HCT116 (cell line): ENCODE results near the gene XPC. TPM values are rescaled to one million over a fixed set of nuclear protein-coding genes. Genes with fewer than 3 reads are reported as not detected.

Experiments used
- ATF3 ChIP-seq: IDR thresholded peaks from 2 replicates; pipeline ENCODE4 v1.6.1; 2012
- CEBPB ChIP-seq: IDR thresholded peaks from 2 replicates; pipeline ENCODE4 v1.6.1; 2012; ENCODE audit warnings: low read depth
- CTCF ChIP-seq, 3 experiments: fragments of 200-600 bp in 1 of 3; sonication (generic) in 1 of 3; IDR thresholded peaks in 2 of 3; conservative IDR thresholded peaks in 1 of 3; 2 replicates each; pipeline ENCODE4 v1.5.1; 2012 to 2017; ENCODE audit warnings: low read depth in 2 of 3, low read length in 2 of 3, antibody characterized with exemption in 1 of 3, borderline replicate concordance in 1 of 3, control low read depth in 1 of 3, mild to moderate bottlenecking in 1 of 3, mixed read lengths in 1 of 3, mixed run types in 1 of 3, moderate library complexity in 1 of 3; ENCODE audit not compliant: insufficient read depth in 1 of 3
- EZH2 ChIP-seq: fragments of 200-600 bp; sonication (generic); IDR thresholded peaks from 2 replicates; pipeline ENCODE4 v1.6.1; 2017; ENCODE audit warnings: antibody characterized with exemption, mixed run types
- EZH2phosphoT487 ChIP-seq: fragments of 200-600 bp; IDR thresholded peaks from 2 replicates; pipeline ENCODE4 v1.6.1; 2018; ENCODE audit warnings: antibody characterized with exemption, borderline replicate concordance
- FOSL1 ChIP-seq: IDR thresholded peaks from 2 replicates; pipeline ENCODE4 v1.6.1; 2012; ENCODE audit warnings: low read depth
- MAX ChIP-seq: IDR thresholded peaks from 2 replicates; pipeline ENCODE4 v1.6.1; 2012
- POLR2AphosphoS5 ChIP-seq: IDR thresholded peaks from 2 replicates; pipeline ENCODE4 v1.6.1; 2011; ENCODE audit warnings: mild to moderate bottlenecking, low read depth, low read length, moderate library complexity
- RAD21 ChIP-seq: IDR thresholded peaks from 2 replicates; pipeline ENCODE4 v1.6.1; 2012; ENCODE audit warnings: low read depth, mild to moderate bottlenecking
- REST ChIP-seq: IDR thresholded peaks from 2 replicates; pipeline ENCODE4 v1.6.1; 2012; ENCODE audit warnings: low read depth
- SIN3A ChIP-seq: IDR thresholded peaks from 2 replicates; pipeline ENCODE4 v1.6.1; 2012; ENCODE audit warnings: low read depth
- TCF7L2 ChIP-seq: IDR thresholded peaks from 2 replicates; pipeline ENCODE4 v1.7.0; 2011; ENCODE audit warnings: borderline replicate concordance, inconsistent platforms; ENCODE audit not compliant: insufficient read depth, insufficient read length; ENCODE audit errors: extremely low read depth
- total RNA-seq: library from RNA; stranded (reverse); gene quantifications from one replicate; pipeline ENCODE4 v1.2.1, GENCODE V29; 2021; ENCODE audit not compliant: unreplicated experiment

The XPC gene
- total RNA-seq, 1 experiment from 2014 or later = 29.5 TPM

- TF ChIP-seq REST (no peak), POLR2AphosphoS5 (no peak), EZH2phosphoT487 (no peak), CEBPB (no peak), CTCF (IDR thresholded peaks at IDR 0.05 in 2 of 3, conservative IDR thresholded peaks at IDR 0.05 in 1 of 3; ENCODE audit: borderline replicate concordance in 1 of 3, insufficient read depth in 1 of 3, low read depth in 2 of 3, low read length in 2 of 3) (no peak), ATF3 (no peak), RAD21 (no peak), SIN3A (no peak), TCF7L2 (no peak), EZH2 (no peak), FOSL1 (no peak), MAX (no peak)
These were observed 33.2 kb downstream of the XPC start (continued) for GRCh38 chr3:14145236-14145635.
